ENCODE data around the gene FGFR4. TPM values are rescaled to one million over a fixed set of nuclear protein-coding genes. Genes with fewer than 3 reads are reported as not detected.
A peak's percentile ranks its signal among the peaks of the same experiment; 100 is the strongest.

Gene FGFR4
- total RNA-seq, 1 experiment from 2014 or later, result 2.0 TPM

GRCh38 chr5:177084175-177084574 lies 2.5 kb upstream of the FGFR4 start:
- no peak for DNase-seq (ENCODE audit: low read depth)

DNA sequence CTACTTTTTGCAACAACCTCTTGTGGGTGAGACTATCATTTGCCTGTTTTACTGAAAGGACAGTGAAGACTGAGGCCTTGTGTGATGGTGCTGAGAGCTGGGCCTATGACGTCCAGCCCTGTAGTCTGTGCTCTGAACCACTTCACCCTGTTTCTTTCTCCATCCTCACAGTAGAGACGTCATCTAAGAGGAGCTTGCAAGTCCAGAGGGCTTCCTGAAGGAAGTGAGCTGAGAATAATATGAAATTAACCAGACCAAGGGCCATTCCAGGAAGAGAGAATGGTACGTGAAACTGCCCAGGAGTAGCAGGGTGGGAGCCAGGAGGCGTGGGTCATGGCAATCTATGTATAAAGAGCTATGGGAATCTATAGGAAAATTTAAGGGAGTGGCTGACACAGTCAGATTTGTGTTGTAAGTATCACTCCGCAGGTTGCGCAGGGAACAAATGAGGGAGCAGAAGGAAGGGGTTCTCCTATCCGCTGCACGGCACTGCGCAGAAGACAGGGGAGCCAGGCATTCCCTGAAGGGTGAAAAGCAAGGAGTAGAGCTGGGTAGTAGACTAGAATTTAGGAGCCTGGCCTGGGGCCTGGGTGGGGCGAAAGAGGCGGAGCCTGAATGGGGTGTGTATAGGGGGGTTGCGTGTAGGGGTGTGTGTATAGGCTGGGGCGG lies 596 bp upstream of the FGFR4 start:
- DNase-seq (ENCODE audit: low read depth), result no peak

- no peak for DNase-seq (ENCODE audit: low read depth)
Measured at GRCh38 chr5:177087398-177088005, 787 bp downstream of the FGFR4 start.

DNA sequence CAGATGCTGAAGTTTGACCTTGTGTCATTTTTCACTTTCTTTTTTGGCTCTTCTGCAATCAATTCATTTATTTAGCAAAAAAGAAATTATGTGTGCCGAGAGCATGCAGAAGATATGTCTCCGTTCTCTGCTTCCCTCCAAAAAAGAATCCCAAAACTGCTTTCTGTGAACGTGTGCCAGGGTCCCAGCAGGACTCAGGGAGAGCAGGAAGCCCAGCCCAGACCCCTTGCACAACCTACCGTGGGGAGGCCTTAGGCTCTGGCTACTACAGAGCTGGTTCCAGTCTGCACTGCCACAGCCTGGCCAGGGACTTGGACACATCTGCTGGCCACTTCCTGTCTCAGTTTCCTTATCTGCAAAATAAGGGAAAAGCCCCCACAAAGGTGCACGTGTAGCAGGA lies 2.4 kb downstream of the FGFR4 start:
- DNase-seq (ENCODE audit: low read depth), result no peak

- DNase-seq (ENCODE audit: low read depth), result no peak
Measured at GRCh38 chr5:177089825-177090641, 3.3 kb downstream of the FGFR4 start.

GRCh38 chr5:177090813-177091212 lies 4.1 kb downstream of the FGFR4 start:
- no peak for DNase-seq (ENCODE audit: low read depth)

DNA sequence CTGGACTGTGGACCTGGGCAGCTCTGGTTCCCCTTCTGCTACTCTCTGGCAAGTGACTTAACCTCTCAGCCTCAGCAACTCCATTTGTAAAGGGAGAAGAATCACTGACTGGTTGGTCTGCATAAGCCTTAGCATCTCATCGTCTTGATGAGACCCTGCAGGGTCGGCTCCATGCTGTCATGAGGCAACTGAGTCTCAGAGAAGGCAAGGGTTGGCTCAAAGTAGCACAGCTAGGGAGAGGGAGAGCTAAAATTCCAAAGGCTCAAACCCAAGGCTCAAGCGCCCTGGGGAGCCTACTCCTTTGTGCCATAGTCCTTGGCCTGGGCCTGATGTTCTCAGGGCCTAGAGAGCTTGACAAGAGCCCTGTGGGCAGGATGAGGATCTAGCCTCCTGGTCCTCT lies 4.5 kb downstream of the FGFR4 start:
- DNase-seq (ENCODE audit: low read depth), result no peak

- no peak for DNase-seq (ENCODE audit: low read depth)
Measured at GRCh38 chr5:177092178-177093081, 5.7 kb downstream of the FGFR4 start.

GRCh38 chr5:177093082-177093712 lies 6.5 kb downstream of the FGFR4 start:
- no peak for DNase-seq (ENCODE audit: low read depth)

DNA sequence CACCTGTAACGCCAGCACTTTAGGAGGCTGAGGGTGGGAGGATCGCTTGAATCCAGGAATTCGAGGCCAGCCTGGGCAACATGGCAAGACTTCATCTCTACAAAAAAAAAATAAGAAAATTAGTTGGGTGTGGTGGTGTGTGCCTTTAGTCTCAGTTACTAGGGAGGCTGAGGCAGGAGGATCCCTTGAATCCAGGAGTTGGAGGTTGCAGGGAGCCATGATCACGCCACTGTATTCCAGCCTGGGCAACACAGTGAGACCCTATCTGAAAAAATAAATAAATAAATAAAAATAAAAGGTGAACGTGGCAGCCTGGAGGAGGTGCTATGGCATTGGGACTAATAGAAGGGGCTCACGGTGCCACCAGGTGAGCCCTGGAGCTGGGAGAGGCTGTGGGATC lies 7.1 kb downstream of the FGFR4 start:
- no peak for DNase-seq (ENCODE audit: low read depth)

GRCh38 chr5:177094224-177095087 lies 7.7 kb downstream of the FGFR4 start:
- DNase-seq (ENCODE audit: low read depth), result peak; percentile 84

- DNase-seq (ENCODE audit: low read depth), result no peak
Measured at GRCh38 chr5:177095088-177095669, 8.5 kb downstream of the FGFR4 start.

DNA sequence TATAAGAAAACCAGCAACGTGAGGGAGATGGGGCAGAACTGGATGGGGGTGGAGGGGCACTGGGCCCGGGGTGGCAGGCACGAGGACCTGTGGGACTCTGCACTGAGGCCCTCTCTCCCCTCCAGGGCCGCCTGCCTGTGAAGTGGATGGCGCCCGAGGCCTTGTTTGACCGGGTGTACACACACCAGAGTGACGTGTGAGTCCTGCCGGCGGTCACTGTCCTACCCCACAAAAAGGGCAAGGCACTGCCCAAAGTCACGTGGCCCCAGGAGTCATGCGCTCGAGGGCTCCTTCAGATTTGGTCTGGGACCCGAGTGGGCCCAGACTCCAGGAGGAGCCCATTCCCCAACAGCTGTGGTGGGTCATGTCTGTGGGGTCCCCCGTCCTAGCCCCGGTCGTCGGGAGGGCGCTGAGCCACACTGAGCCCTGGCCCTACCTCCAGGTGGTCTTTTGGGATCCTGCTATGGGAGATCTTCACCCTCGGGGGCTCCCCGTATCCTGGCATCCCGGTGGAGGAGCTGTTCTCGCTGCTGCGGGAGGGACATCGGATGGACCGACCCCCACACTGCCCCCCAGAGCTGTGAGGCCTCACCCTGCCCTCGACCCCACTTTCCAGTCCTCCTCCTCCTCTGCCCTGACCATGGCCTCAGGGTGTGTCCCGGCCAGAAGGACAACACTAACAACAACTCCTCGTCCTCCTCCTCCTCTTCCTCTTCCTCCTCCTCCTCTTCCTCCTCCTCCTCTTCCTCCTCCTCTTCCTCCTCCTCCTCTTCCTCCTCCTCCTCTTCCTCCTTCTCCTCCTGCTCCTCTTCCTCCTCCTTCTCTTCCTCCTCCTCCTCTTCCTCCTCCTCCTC lies 9.7 kb downstream of the FGFR4 start:
- DNase-seq (ENCODE audit: low read depth), result peak; percentile 19

DNA sequence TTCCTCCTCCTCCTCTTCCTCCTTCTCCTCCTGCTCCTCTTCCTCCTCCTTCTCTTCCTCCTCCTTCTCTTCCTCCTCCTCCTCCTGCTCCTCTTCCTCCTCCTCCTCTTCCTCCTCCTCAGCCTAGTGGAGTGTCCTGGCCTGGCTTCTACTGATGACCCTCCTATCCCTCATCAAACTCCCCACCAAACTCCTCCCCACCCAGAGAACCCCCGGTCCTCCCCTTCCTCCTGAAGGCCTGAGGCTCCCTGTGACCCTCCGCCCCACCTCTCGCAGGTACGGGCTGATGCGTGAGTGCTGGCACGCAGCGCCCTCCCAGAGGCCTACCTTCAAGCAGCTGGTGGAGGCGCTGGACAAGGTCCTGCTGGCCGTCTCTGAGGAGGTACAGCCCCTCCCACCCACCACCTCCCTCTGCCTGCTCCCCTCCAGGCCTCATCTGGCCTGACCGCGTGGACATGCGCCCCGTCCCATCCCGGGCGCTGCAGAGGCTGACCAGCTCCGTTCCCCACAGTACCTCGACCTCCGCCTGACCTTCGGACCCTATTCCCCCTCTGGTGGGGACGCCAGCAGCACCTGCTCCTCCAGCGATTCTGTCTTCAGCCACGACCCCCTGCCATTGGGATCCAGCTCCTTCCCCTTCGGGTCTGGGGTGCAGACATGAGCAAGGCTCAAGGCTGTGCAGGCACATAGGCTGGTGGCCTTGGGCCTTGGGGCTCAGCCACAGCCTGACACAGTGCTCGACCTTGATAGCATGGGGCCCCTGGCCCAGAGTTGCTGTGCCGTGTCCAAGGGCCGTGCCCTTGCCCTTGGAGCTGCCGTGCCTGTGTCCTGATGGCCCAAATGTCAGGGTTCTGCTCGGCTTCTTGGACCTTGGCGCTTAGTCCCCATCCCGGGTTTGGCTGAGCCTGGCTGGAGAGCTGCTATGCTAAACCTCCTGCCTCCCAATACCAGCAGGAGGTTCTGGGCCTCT lies 10.6 kb downstream of the FGFR4 start:
- no peak for DNase-seq (ENCODE audit: low read depth)

DNA sequence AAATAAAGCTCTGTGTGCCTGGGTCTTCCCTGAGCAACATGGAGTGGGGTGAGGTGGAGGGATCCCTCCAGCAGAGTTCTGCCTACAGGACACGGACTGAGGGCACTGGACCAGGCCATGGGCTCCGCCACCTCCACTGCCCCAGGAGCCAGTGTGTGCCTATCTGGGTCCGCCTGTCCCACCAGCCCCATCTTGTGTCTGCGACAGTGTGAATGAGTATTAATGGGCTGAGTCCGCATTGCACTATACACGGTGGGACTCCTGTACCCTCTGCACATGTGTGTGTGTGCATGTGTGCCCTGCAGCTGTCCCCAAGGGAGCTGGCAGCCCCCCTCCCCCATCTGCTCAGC lies 11.4 kb downstream of the FGFR4 start:
- DNase-seq (ENCODE audit: low read depth), result no peak

- peak; percentile 79 for DNase-seq (ENCODE audit: low read depth)
Measured at GRCh38 chr5:177098470-177099141, 11.9 kb downstream of the FGFR4 start.

GRCh38 chr5:177099422-177100093 lies 12.8 kb downstream of the FGFR4 start:
- no peak for DNase-seq (ENCODE audit: low read depth)

Measured in RPMI7951 (cell line).